ENCODE measurements around the gene ANKRD36. TPM values are rescaled to one million over a fixed set of nuclear protein-coding genes. Genes with fewer than 3 reads are reported as not detected.
"Not testable (repeated sequence)": the region's sequence is repeated elsewhere in the genome, so short reads cannot be mapped to it uniquely, and the experiment has no call there.

Gene ANKRD36
- total RNA-seq = 31.0 TPM
- polyA plus RNA-seq (ENCODE audit: insufficient read depth, low read depth, low replicate concordance) = 1.5 TPM
- long read RNA-seq, donor 1 = 0 reads
- long read RNA-seq, donor 2, partial matches to known transcripts = 0 of 1 reads
- long read RNA-seq, donor 2, other reads (novel, unspliced or antisense) = 0 of 1 reads
- long read RNA-seq, donor 3 = 0 reads
- long read RNA-seq, donor 4, partial matches to known transcripts = 0 of 2 reads
- long read RNA-seq, donor 4, other reads (novel, unspliced or antisense) = 0 of 2 reads
- long read RNA-seq, donor 5 = 0 reads
- long read RNA-seq, donor 6, partial matches to known transcripts = 0 of 1 reads
- long read RNA-seq, donor 6, other reads (novel, unspliced or antisense) = 0 of 1 reads
- long read RNA-seq, donor 7, partial matches to known transcripts = 1 of 13 reads
- long read RNA-seq, donor 7, other reads (novel, unspliced or antisense) = 12 of 13 reads
- long read RNA-seq, donor 8 = 0 reads
- long read RNA-seq, donor 9 = 0 reads
- long read RNA-seq, donor 10, partial matches to known transcripts = 5 of 7 reads
- long read RNA-seq, donor 10, other reads (novel, unspliced or antisense) = 0 of 7 reads

GRCh38 chr2:97113050-97113881 lies at the start of gene ANKRD36:
ANKRD36 (plus strand) TSS chr2:97113153; CDS start chr2:97113740, 587 bp downstream.
- H3K36me3 ChIP-seq (ENCODE audit: control insufficient read depth in 2 of 3, insufficient read depth in 3 of 3, low read length in 3 of 3); FAIRE-seq; H3K27me3 ChIP-seq (ENCODE audit: control insufficient read depth, insufficient read depth, low read length); intact Hi-C loops (cut with DNase I); H3K4me1 ChIP-seq (ENCODE audit: control insufficient read depth in 2 of 3, insufficient read depth in 2 of 3, low read depth in 1 of 3, low read length in 3 of 3); H3K9me3 ChIP-seq (ENCODE audit: control insufficient read depth in 2 of 3, insufficient read depth in 1 of 3, low read length in 3 of 3): not testable (repeated sequence)
- peak; percentile 88 to 94 (median 93) for DNase-seq
- Histone ChIP-seq H3K9ac (ENCODE audit: low read length in 3 of 3) (peak within 1 kb of the TSS; percentile 69 to 73 (median 71)), H3K27ac (ENCODE audit: low read depth in 2 of 2, low read length in 2 of 2) (peak within 1 kb of the TSS; percentile 80 to 86), H3K4me3 (ENCODE audit: low read length in 3 of 3) (peak within 1 kb of the TSS; percentile 74 to 87 (median 83))

GRCh38 chr2:97066030-97066429 lies 46.9 kb upstream of the ANKRD36 start:
- H3K27ac ChIP-seq (ENCODE audit: low read depth in 2 of 2, low read length in 2 of 2); H3K4me1 ChIP-seq (ENCODE audit: control insufficient read depth in 2 of 3, insufficient read depth in 2 of 3, low read depth in 1 of 3, low read length in 3 of 3); H3K9ac ChIP-seq (ENCODE audit: low read length in 3 of 3); H3K9me3 ChIP-seq (ENCODE audit: control insufficient read depth in 2 of 3, insufficient read depth in 1 of 3, low read length in 3 of 3); FAIRE-seq; H3K4me3 ChIP-seq (ENCODE audit: low read length in 3 of 3); DNase-seq; H3K36me3 ChIP-seq (ENCODE audit: control insufficient read depth in 2 of 3, insufficient read depth in 3 of 3, low read length in 3 of 3); intact Hi-C loops (cut with DNase I); H3K27me3 ChIP-seq (ENCODE audit: control insufficient read depth, insufficient read depth, low read length): not testable (repeated sequence)

GRCh38 chr2:97067279-97068004 lies 45.5 kb upstream of the ANKRD36 start:
- Histone ChIP-seq H3K27me3 (ENCODE audit: control insufficient read depth, insufficient read depth, low read length) (no peaks in the 10 kb centered on the region), H3K36me3 (ENCODE audit: control insufficient read depth in 2 of 3, insufficient read depth in 3 of 3, low read length in 3 of 3) (no peaks in the 10 kb centered on the region), H3K4me1 (ENCODE audit: control insufficient read depth in 2 of 3, insufficient read depth in 2 of 3, low read depth in 1 of 3, low read length in 3 of 3) (no peaks in the 10 kb centered on the region), H3K4me3 (ENCODE audit: low read length in 3 of 3) (no peak overlapping the region), H3K9ac (ENCODE audit: low read length in 3 of 3) (no peak overlapping the region), H3K9me3 (ENCODE audit: control insufficient read depth in 2 of 3, insufficient read depth in 1 of 3, low read length in 3 of 3) (no peaks in the 10 kb centered on the region), H3K27ac (ENCODE audit: low read depth in 2 of 2, low read length in 2 of 2) (no peak overlapping the region)
- no peak for FAIRE-seq
- intact Hi-C loops (cut with DNase I) = no loop called here
- no peak for DNase-seq
- no peak for TF ChIP-seq CTCF (IDR thresholded peaks at IDR 0.05; ENCODE audit: borderline replicate concordance, extremely low read depth, insufficient read depth)

GRCh38 chr2:97068074-97068473 lies 44.9 kb upstream of the ANKRD36 start:
- Histone ChIP-seq H3K9ac (ENCODE audit: low read length in 3 of 3) (no peak overlapping the region), H3K4me1 (ENCODE audit: control insufficient read depth in 2 of 3, insufficient read depth in 2 of 3, low read depth in 1 of 3, low read length in 3 of 3) (no peaks in the 10 kb centered on the region), H3K36me3 (ENCODE audit: control insufficient read depth in 2 of 3, insufficient read depth in 3 of 3, low read length in 3 of 3) (no peaks in the 10 kb centered on the region), H3K27ac (ENCODE audit: low read depth in 2 of 2, low read length in 2 of 2) (no peak overlapping the region), H3K9me3 (ENCODE audit: control insufficient read depth in 2 of 3, insufficient read depth in 1 of 3, low read length in 3 of 3) (no peaks in the 10 kb centered on the region), H3K27me3 (ENCODE audit: control insufficient read depth, insufficient read depth, low read length) (no peaks in the 10 kb centered on the region), H3K4me3 (ENCODE audit: low read length in 3 of 3) (no peak overlapping the region)
- TF ChIP-seq CTCF (IDR thresholded peaks at IDR 0.05; ENCODE audit: borderline replicate concordance, extremely low read depth, insufficient read depth) = no peak
- DNase-seq (no peak), FAIRE-seq (no peak)
- intact Hi-C loops (cut with DNase I) = no loop called here

DNA sequence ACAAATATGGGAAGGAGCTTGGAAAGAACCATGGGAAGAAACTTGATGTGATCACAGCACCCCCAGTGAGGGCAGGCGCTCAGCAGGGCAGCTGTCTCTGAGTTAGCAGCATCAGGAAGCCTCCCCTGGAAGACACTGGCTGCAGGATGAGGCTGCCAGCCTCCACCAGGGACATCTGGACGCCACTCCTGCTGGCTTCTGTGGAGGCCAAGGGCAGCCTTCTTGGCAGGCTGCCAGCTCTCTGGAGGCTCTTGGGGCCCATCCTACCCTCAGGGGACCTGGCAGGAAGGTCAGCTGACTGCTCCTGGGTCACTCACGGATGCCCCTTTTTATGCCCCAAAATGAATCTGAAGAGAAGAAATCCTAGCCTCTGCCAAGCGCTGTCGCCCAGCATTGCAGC lies 44.2 kb upstream of the ANKRD36 start:
- H3K27ac ChIP-seq (ENCODE audit: low read depth in 2 of 2, low read length in 2 of 2); DNase-seq; H3K9me3 ChIP-seq (ENCODE audit: control insufficient read depth in 2 of 3, insufficient read depth in 1 of 3, low read length in 3 of 3); H3K4me1 ChIP-seq (ENCODE audit: control insufficient read depth in 2 of 3, insufficient read depth in 2 of 3, low read depth in 1 of 3, low read length in 3 of 3); H3K27me3 ChIP-seq (ENCODE audit: control insufficient read depth, insufficient read depth, low read length); H3K9ac ChIP-seq (ENCODE audit: low read length in 3 of 3); H3K36me3 ChIP-seq (ENCODE audit: control insufficient read depth in 2 of 3, insufficient read depth in 3 of 3, low read length in 3 of 3); H3K4me3 ChIP-seq (ENCODE audit: low read length in 3 of 3); FAIRE-seq; intact Hi-C loops (cut with DNase I): not testable (repeated sequence)

- H3K4me1 ChIP-seq (ENCODE audit: control insufficient read depth in 2 of 3, insufficient read depth in 2 of 3, low read depth in 1 of 3, low read length in 3 of 3); intact Hi-C loops (cut with DNase I); FAIRE-seq; H3K27me3 ChIP-seq (ENCODE audit: control insufficient read depth, insufficient read depth, low read length); H3K27ac ChIP-seq (ENCODE audit: low read depth in 2 of 2, low read length in 2 of 2); H3K4me3 ChIP-seq (ENCODE audit: low read length in 3 of 3); H3K9ac ChIP-seq (ENCODE audit: low read length in 3 of 3); H3K9me3 ChIP-seq (ENCODE audit: control insufficient read depth in 2 of 3, insufficient read depth in 1 of 3, low read length in 3 of 3); H3K36me3 ChIP-seq (ENCODE audit: control insufficient read depth in 2 of 3, insufficient read depth in 3 of 3, low read length in 3 of 3); DNase-seq: not testable (repeated sequence)
Observed at GRCh38 chr2:97070915-97071314, 42.0 kb upstream of the ANKRD36 start.

Measured in kidney (tissue), 22 donors.